ENCODE data around the gene NT5C3A. TPM values are rescaled to one million over a fixed set of nuclear protein-coding genes. Genes with fewer than 3 reads are reported as not detected.
"Not testable (repeated sequence)": the region's sequence is repeated elsewhere in the genome, so short reads cannot be mapped to it uniquely, and the experiment has no call there.

NT5C3A gene
- total RNA-seq, 1 experiment from 2014 or later, result 57.7 TPM

- intact Hi-C loops (cut with micrococcal nuclease; ENCODE audit: unreplicated experiment); POLR2A ChIA-PET (ENCODE audit: low non-redundant PET); H3K27me3 ChIP-seq (replicated peaks; ENCODE audit: insufficient read depth, low read depth, low read length, poor library complexity); H3K36me3 ChIP-seq (ENCODE audit: insufficient read depth, low read length, poor library complexity, severe bottlenecking); H3K9me3 ChIP-seq (ENCODE audit: low read depth, low read length, poor library complexity, severe bottlenecking); BruUV-seq (replicated peaks); H3K4me1 ChIP-seq (ENCODE audit: insufficient read depth, low read length, poor library complexity, severe bottlenecking); H3K27ac ChIP-seq (ENCODE audit: low read depth, low read length, poor library complexity, severe bottlenecking); CTCF ChIA-PET; H3K4me3 ChIP-seq (ENCODE audit: low read depth, low read length, poor library complexity, severe bottlenecking): not testable (repeated sequence)
- peak; percentile 35 for DNase-seq (ENCODE audit: low spot score)
- TF ChIP-seq CTCF (conservative IDR thresholded peaks at IDR 0.05; ENCODE audit: low read depth, low read length), result peak; percentile 41
Observed at GRCh38 chr7:32964461-32965159, 98.0 kb downstream of the NT5C3A start.

Other genes with a start within 250 kb of the NT5C3A start
- gene KBTBD2, start 171.0 kb downstream of the NT5C3A start, total RNA-seq (2021), result 48.7 and 51.0 TPM in 2 replicates
- gene FKBP9, start 105.3 kb downstream of the NT5C3A start, total RNA-seq (2021), result 28.6 and 39.1 TPM in 2 replicates
- gene RP9, start 46.6 kb upstream of the NT5C3A start, total RNA-seq (2021), result 29.3 and 29.5 TPM in 2 replicates
- 9.0 and 9.4 TPM in 2 replicates for gene BBS9, start 66.8 kb upstream of the NT5C3A start, total RNA-seq (2021)

All from A673 (cell line).